Measurements from ENCODE around the gene PPFIA4. TPM values are rescaled to one million over a fixed set of nuclear protein-coding genes. Genes with fewer than 3 reads are reported as not detected.

The PPFIA4 gene
- polyA plus RNA-seq, 4 donors = 0.27 to 1.2 (median 0.54) TPM; not detected in 1

- FAIRE-seq = no peak
- Histone ChIP-seq H3K4me1 (ENCODE audit: control insufficient read depth in 3 of 3, insufficient read depth in 2 of 3, low read depth in 1 of 3, low read length in 2 of 3) (no peaks in the 10 kb centered on the region), H3K4me3 (ENCODE audit: low read depth in 1 of 3, low read length in 3 of 3) (no peak overlapping the region), H3K36me3 (ENCODE audit: control insufficient read depth in 3 of 3, insufficient read depth in 2 of 3, low read depth in 1 of 3, low read length in 3 of 3) (no peaks in the 10 kb centered on the region), H3K27me3 (ENCODE audit: control insufficient read depth in 3 of 3, insufficient read depth in 3 of 3, low read length in 3 of 3) (peaks cover 0 to 19% (median 7%) of the 10 kb centered on the region in 3 donors), H3K9me3 (ENCODE audit: control insufficient read depth in 2 of 2, insufficient read depth in 1 of 2, low read depth in 1 of 2, low read length in 1 of 2) (peaks cover 0 to 4% of the 10 kb centered on the region in 2 donors), H3K27ac (ENCODE audit: low read depth in 1 of 3, low read length in 2 of 3) (no peak overlapping the region)
- no peak for DNase-seq
- WGBS, 3 donors = 54 to 70% (median 61%) methylated on average over 7 of the region's 7 CpGs
Measured at GRCh38 chr1:203089651-203090045, 63.4 kb downstream of the PPFIA4 start.

GRCh38 chr1:203090421-203091198, 64.3 kb downstream of the PPFIA4 start:
- DNase-seq = no peak
- Histone ChIP-seq H3K27me3 (ENCODE audit: control insufficient read depth in 3 of 3, insufficient read depth in 3 of 3, low read length in 3 of 3) (peaks cover 0 to 19% (median 7%) of the 10 kb centered on the region in 3 donors), H3K9me3 (ENCODE audit: control insufficient read depth in 2 of 2, insufficient read depth in 1 of 2, low read depth in 1 of 2, low read length in 1 of 2) (peaks cover 0 to 4% of the 10 kb centered on the region in 2 donors), H3K27ac (ENCODE audit: low read depth in 1 of 3, low read length in 2 of 3) (no peak overlapping the region), H3K4me1 (ENCODE audit: control insufficient read depth in 3 of 3, insufficient read depth in 2 of 3, low read depth in 1 of 3, low read length in 2 of 3) (no peaks in the 10 kb centered on the region), H3K4me3 (ENCODE audit: low read depth in 1 of 3, low read length in 3 of 3) (no peak overlapping the region), H3K36me3 (ENCODE audit: control insufficient read depth in 3 of 3, insufficient read depth in 2 of 3, low read depth in 1 of 3, low read length in 3 of 3) (no peaks in the 10 kb centered on the region)
- 69 to 75% (median 70%) methylated on average over 6 of the region's 6 CpGs for WGBS, 3 donors
- no peak for FAIRE-seq

- peaks cover 0 to 4% of the 10 kb centered on the region in 2 donors for H3K9me3 ChIP-seq (ENCODE audit: control insufficient read depth in 2 of 2, insufficient read depth in 1 of 2, low read depth in 1 of 2, low read length in 1 of 2)
- H3K4me1 ChIP-seq (ENCODE audit: control insufficient read depth in 3 of 3, insufficient read depth in 2 of 3, low read depth in 1 of 3, low read length in 2 of 3) = no peaks in the 10 kb centered on the region
- H3K27me3 ChIP-seq (ENCODE audit: control insufficient read depth in 3 of 3, insufficient read depth in 3 of 3, low read length in 3 of 3) = peaks cover 0 to 19% (median 7%) of the 10 kb centered on the region in 3 donors
- WGBS, 3 donors = 73 to 92% (median 81%) methylated on average over 4 of the region's 4 CpGs
- DNase-seq (no peak), FAIRE-seq (no peak)
- no peaks in the 10 kb centered on the region for H3K36me3 ChIP-seq (ENCODE audit: control insufficient read depth in 3 of 3, insufficient read depth in 2 of 3, low read depth in 1 of 3, low read length in 3 of 3)
- H3K27ac ChIP-seq (ENCODE audit: low read depth in 1 of 3, low read length in 2 of 3) = no peak overlapping the region
- no peak overlapping the region for H3K4me3 ChIP-seq (ENCODE audit: low read depth in 1 of 3, low read length in 3 of 3)
Measured at GRCh38 chr1:203091199-203091477, 64.8 kb downstream of the PPFIA4 start.

- DNase-seq = no peak
- H3K27ac ChIP-seq (ENCODE audit: low read depth in 1 of 3, low read length in 2 of 3) = no peak overlapping the region
- no peak overlapping the region for H3K4me3 ChIP-seq (ENCODE audit: low read depth in 1 of 3, low read length in 3 of 3)
- FAIRE-seq = no peak
- WGBS, 3 donors = 57 to 72% (median 68%) methylated on average over 6 of the region's 6 CpGs
- peaks cover 0 to 16% (median 7%) of the 10 kb centered on the region in 3 donors for H3K27me3 ChIP-seq (ENCODE audit: control insufficient read depth in 3 of 3, insufficient read depth in 3 of 3, low read length in 3 of 3)
- no peaks in the 10 kb centered on the region for H3K36me3 ChIP-seq (ENCODE audit: control insufficient read depth in 3 of 3, insufficient read depth in 2 of 3, low read depth in 1 of 3, low read length in 3 of 3)
- peaks cover 0 to 4% of the 10 kb centered on the region in 2 donors for H3K9me3 ChIP-seq (ENCODE audit: control insufficient read depth in 2 of 2, insufficient read depth in 1 of 2, low read depth in 1 of 2, low read length in 1 of 2)
- H3K4me1 ChIP-seq (ENCODE audit: control insufficient read depth in 3 of 3, insufficient read depth in 2 of 3, low read depth in 1 of 3, low read length in 2 of 3) = no peaks in the 10 kb centered on the region
Measured at GRCh38 chr1:203091761-203092330, 65.6 kb downstream of the PPFIA4 start.

- DNase-seq = no peak
- Histone ChIP-seq H3K36me3 (ENCODE audit: control insufficient read depth in 3 of 3, insufficient read depth in 2 of 3, low read depth in 1 of 3, low read length in 3 of 3) (no peaks in the 10 kb centered on the region), H3K4me3 (ENCODE audit: low read depth in 1 of 3, low read length in 3 of 3) (no peak overlapping the region), H3K27ac (ENCODE audit: low read depth in 1 of 3, low read length in 2 of 3) (no peak overlapping the region), H3K27me3 (ENCODE audit: control insufficient read depth in 3 of 3, insufficient read depth in 3 of 3, low read length in 3 of 3) (peaks cover 0 to 8% (median 7%) of the 10 kb centered on the region in 3 donors), H3K9me3 (ENCODE audit: control insufficient read depth in 2 of 2, insufficient read depth in 1 of 2, low read depth in 1 of 2, low read length in 1 of 2) (peaks cover 0 to 4% of the 10 kb centered on the region in 2 donors), H3K4me1 (ENCODE audit: control insufficient read depth in 3 of 3, insufficient read depth in 2 of 3, low read depth in 1 of 3, low read length in 2 of 3) (no peaks in the 10 kb centered on the region)
- no peak for FAIRE-seq
- WGBS, 3 donors = 30 to 71% (median 32%) methylated on average over 1 of the region's 1 CpG
Measured at GRCh38 chr1:203093754-203094410, 67.6 kb downstream of the PPFIA4 start.

GRCh38 chr1:203095061-203095690, 68.9 kb downstream of the PPFIA4 start:
- FAIRE-seq = no peak
- WGBS, 3 donors = 90 to 96% (median 93%) methylated on average over 1 of the region's 1 CpG

GRCh38 chr1:203096566-203096965, 70.3 kb downstream of the PPFIA4 start:
- FAIRE-seq = no peak

More at GRCh38 chr1:203095061-203095690, 68.9 kb downstream of the PPFIA4 start:
- Histone ChIP-seq H3K27me3 (ENCODE audit: control insufficient read depth in 3 of 3, insufficient read depth in 3 of 3, low read length in 3 of 3) (peaks cover 0 to 5% (median 0%) of the 10 kb centered on the region in 3 donors), H3K36me3 (ENCODE audit: control insufficient read depth in 3 of 3, insufficient read depth in 2 of 3, low read depth in 1 of 3, low read length in 3 of 3) (no peaks in the 10 kb centered on the region), H3K4me3 (ENCODE audit: low read depth in 1 of 3, low read length in 3 of 3) (no peak overlapping the region), H3K9me3 (ENCODE audit: control insufficient read depth in 2 of 2, insufficient read depth in 1 of 2, low read depth in 1 of 2, low read length in 1 of 2) (peaks cover 0 to 4% of the 10 kb centered on the region in 2 donors), H3K27ac (ENCODE audit: low read depth in 1 of 3, low read length in 2 of 3) (no peak overlapping the region), H3K4me1 (ENCODE audit: control insufficient read depth in 3 of 3, insufficient read depth in 2 of 3, low read depth in 1 of 3, low read length in 2 of 3) (no peaks in the 10 kb centered on the region)
- no peak for DNase-seq

GRCh38 chr1:203097001-203097400, 70.7 kb downstream of the PPFIA4 start:
- Histone ChIP-seq H3K4me1 (ENCODE audit: control insufficient read depth in 3 of 3, insufficient read depth in 2 of 3, low read depth in 1 of 3, low read length in 2 of 3) (no peaks in the 10 kb centered on the region), H3K36me3 (ENCODE audit: control insufficient read depth in 3 of 3, insufficient read depth in 2 of 3, low read depth in 1 of 3, low read length in 3 of 3) (no peaks in the 10 kb centered on the region), H3K27me3 (ENCODE audit: control insufficient read depth in 3 of 3, insufficient read depth in 3 of 3, low read length in 3 of 3) (peaks cover 0 to 5% (median 0%) of the 10 kb centered on the region in 3 donors), H3K27ac (ENCODE audit: low read depth in 1 of 3, low read length in 2 of 3) (no peak overlapping the region), H3K4me3 (ENCODE audit: low read depth in 1 of 3, low read length in 3 of 3) (no peak overlapping the region), H3K9me3 (ENCODE audit: control insufficient read depth in 2 of 2, insufficient read depth in 1 of 2, low read depth in 1 of 2, low read length in 1 of 2) (peaks cover 0 to 4% of the 10 kb centered on the region in 2 donors)
- FAIRE-seq (no peak), DNase-seq (no peak)
- 60 to 81% (median 78%) methylated on average over 1 of the region's 1 CpG for WGBS, 3 donors

More at GRCh38 chr1:203096566-203096965, 70.3 kb downstream of the PPFIA4 start:
- Histone ChIP-seq H3K4me1 (ENCODE audit: control insufficient read depth in 3 of 3, insufficient read depth in 2 of 3, low read depth in 1 of 3, low read length in 2 of 3) (no peaks in the 10 kb centered on the region), H3K9me3 (ENCODE audit: control insufficient read depth in 2 of 2, insufficient read depth in 1 of 2, low read depth in 1 of 2, low read length in 1 of 2) (peaks cover 0 to 4% of the 10 kb centered on the region in 2 donors), H3K27me3 (ENCODE audit: control insufficient read depth in 3 of 3, insufficient read depth in 3 of 3, low read length in 3 of 3) (peaks cover 0 to 5% (median 0%) of the 10 kb centered on the region in 3 donors), H3K27ac (ENCODE audit: low read depth in 1 of 3, low read length in 2 of 3) (no peak overlapping the region), H3K36me3 (ENCODE audit: control insufficient read depth in 3 of 3, insufficient read depth in 2 of 3, low read depth in 1 of 3, low read length in 3 of 3) (no peaks in the 10 kb centered on the region), H3K4me3 (ENCODE audit: low read depth in 1 of 3, low read length in 3 of 3) (no peak overlapping the region)
- DNase-seq = no peak
